HepG2 (cell line): ENCODE results near the gene ICE2. TPM values are rescaled to one million over a fixed set of nuclear protein-coding genes. Genes with fewer than 3 reads are reported as not detected.
A peak's percentile ranks its signal among the peaks of the same experiment; 100 is the strongest.

Experiments used
- ATAC-seq: fragments of 200-7000 bp; cut with Tn5 transposase; 3 replicates; pipeline ENCODE4 v1.9.1; 2020; ENCODE audit warnings: mild to moderate bottlenecking, moderate library complexity
- BruUV-seq: library from RNA; stranded (reverse); fragments of 400-500 nt; replicated peaks from 2 replicates; lab custom pipeline; 2021; lab: Mats Ljungman, UMichigan
- CTCF ChIA-PET: fragments of 300-600 bp; formaldehyde crosslinking; extraction: SDS; loops from one replicate; lab custom pipeline; 2021; ENCODE audit warnings: low total read pairs, inconsistent platforms, low intra/inter-chr PET ratio; lab: Yijun Ruan, JAX
- POLR2A ChIA-PET: fragments of 350-600 bp; sonication (Branson Sonifier 250); formaldehyde crosslinking; loops from one replicate; lab custom pipeline; 2020; ENCODE audit warnings: antibody characterized with exemption, inconsistent platforms; lab: Yijun Ruan, JAX
- DNase-seq: peaks from one replicate; pipeline ENCODE4 v3.0.0-alpha.2; 2015; ENCODE audit warnings: low spot score
- FAIRE-seq: peaks from 3 replicates; lab custom pipeline; 2011; peaks lifted over from hg19 to GRCh38; lab: Jason Lieb, UNC
- H2AFZ ChIP-seq: one replicate; pipeline ENCODE4 v1.6.1; 2011; ENCODE audit warnings: low read length, inconsistent platforms
- H3K27ac ChIP-seq: fragments of 300-600 bp; 3 replicates; pipeline ENCODE4 v1.8.0; 2011; ENCODE audit warnings: mixed run types, mild to moderate bottlenecking, mixed read lengths, low read length, inconsistent platforms; ENCODE audit not compliant: insufficient read depth; ENCODE audit errors: extremely low read length
- H3K27me3 ChIP-seq, 2 experiments: fragments of 200-600 bp in 1 of 2; 2 replicates in 1 of 2; 3 replicates in 1 of 2; pipeline versions ENCODE4 v1.6.0 to v1.8.0; 2011; ENCODE audit warnings: low read length in 2 of 2, mild to moderate bottlenecking in 2 of 2, moderate library complexity in 2 of 2, inconsistent platforms in 1 of 2; ENCODE audit not compliant: insufficient read depth in 2 of 2, control insufficient read depth in 1 of 2
- H3K36me3 ChIP-seq, 2 experiments: fragments of 200-600 bp in 1 of 2; replicated peaks in 1 of 2; 2 replicates in 1 of 2; 3 replicates in 1 of 2; pipeline versions ENCODE4 v1.5.1 to v1.8.0; 2011; ENCODE audit warnings: low read length in 2 of 2, inconsistent platforms in 1 of 2; ENCODE audit not compliant: insufficient read depth in 2 of 2, control insufficient read depth in 1 of 2
- H3K4me1 ChIP-seq: 2 replicates; pipeline ENCODE4 v1.5.1; 2012; ENCODE audit warnings: low read length, inconsistent platforms; ENCODE audit not compliant: insufficient read depth
- H3K4me2 ChIP-seq: 2 replicates; pipeline ENCODE4 v1.6.0; 2011; ENCODE audit warnings: low read depth, low read length, inconsistent platforms
- H3K4me3 ChIP-seq, 3 experiments: fragments of 200-600 bp in 1 of 3; sonication (generic), shearing (Covaris generic) in 1 of 3; replicated peaks in 1 of 3; 2 replicates each; pipeline ENCODE4 v1.5.1; 2011 to 2016; ENCODE audit warnings: low read length in 3 of 3, inconsistent platforms in 2 of 3, low read depth in 2 of 3, mild to moderate bottlenecking in 2 of 3, control low read depth in 1 of 3, mixed read lengths in 1 of 3; ENCODE audit not compliant: insufficient read depth in 1 of 3
- H3K79me2 ChIP-seq: one replicate; pipeline ENCODE4 v1.6.1; 2011; ENCODE audit warnings: low read length, inconsistent platforms; ENCODE audit not compliant: insufficient read depth
- H3K9ac ChIP-seq: 2 replicates; pipeline ENCODE4 v1.6.0; 2011; ENCODE audit warnings: mild to moderate bottlenecking, low read depth, low read length, inconsistent platforms; ENCODE audit not compliant: insufficient read depth
- H3K9me3 ChIP-seq: 2 replicates; pipeline ENCODE4 v1.5.1; 2012; ENCODE audit warnings: mild to moderate bottlenecking, low read length
- H4K20me1 ChIP-seq: 2 replicates; pipeline ENCODE4 v1.6.0; 2011; ENCODE audit warnings: inconsistent platforms, mild to moderate bottlenecking, low read length, moderate library complexity; ENCODE audit not compliant: insufficient read depth
- KLF9 ChIP-seq: IDR thresholded peaks from 2 replicates; pipeline ENCODE4 v1.6.1; 2016; ENCODE audit warnings: low read depth
- RFX1 ChIP-seq: fragments of 450-650 bp; IDR thresholded peaks from 2 replicates; pipeline ENCODE4 v1.6.1; 2017
- STAT6 ChIP-seq: sonication (generic); formaldehyde crosslinking; IDR thresholded peaks from 2 replicates; pipeline ENCODE4 v1.4.0; 2020; ENCODE audit warnings: missing genetic modification reagents, mild to moderate bottlenecking, borderline replicate concordance
- YEATS4 ChIP-seq: sonication (generic); formaldehyde crosslinking; IDR thresholded peaks from 2 replicates; pipeline ENCODE4 v1.4.0; 2020; ENCODE audit warnings: missing genetic modification reagents, borderline replicate concordance
- WGBS: methylation state at CpG from one replicate; pipeline ENCODE4 v1.1.6; 2017; ENCODE audit warnings: low lambda C conversion rate; 5-methylcytosine and 5-hydroxymethylcytosine counted together
- in situ Hi-C: cut with HindIII; loops from 2 replicates; pipeline ENCODE4 v1.10.0; 2017; ENCODE audit warnings: low pct_unique_long_range_greater_than_20kb; ENCODE audit not compliant: extremely low pct_ligation_motif_present
- intact Hi-C: fragments of 100-400 bp; cut with micrococcal nuclease; formaldehyde crosslinking; loops from one replicate; pipeline ENCODE4 v1.10.0; 2022; ENCODE audit not compliant: unreplicated experiment
- polyA plus RNA-seq, 8 experiments: library from polyadenylated mRNA; depleted of rRNA in 3 of 8; stranded (reverse) in 7 of 8; unstranded in 1 of 8; fragments of >200 nt; fragmentation: Illumina TruSeq in 4 of 8; extraction: Trizol in 4 of 8; gene quantifications; 2 replicates each; pipeline versions ENCODE4 v1.2.1 to v1.2.3, GENCODE V29; 2011 to 2016; ENCODE audit warnings: low read depth in 4 of 8, missing spikeins in 1 of 8, mixed read lengths in 1 of 8; ENCODE audit not compliant: insufficient read depth in 1 of 8
- total RNA-seq, 5 experiments: library from RNA; depleted of rRNA; stranded (reverse); fragments of >200 nt; fragmentation: Illumina TruSeq; extraction: Trizol; gene quantifications; 2 replicates each; pipeline ENCODE4 v1.2.3, GENCODE V29; 2016; ENCODE audit warnings: low read depth in 1 of 5

The ICE2 gene
- total and polyA plus RNA-seq, 2 of the 13 experiments (the other 11 are each of a cell fraction or from before 2014, with no cell fraction given), result 24.8 to 26.4 TPM

GRCh38 chr15:60392601-60392985 is 86.3 kb downstream of the ICE2 start:
- TF ChIP-seq YEATS4 (CRISPR knock-in tag) (0 out of 2 replicates have a peak, but pooled peaks have one; percentile 2), RFX1 (peak; percentile 26; the same call in 1 of the 2 replicates), STAT6 (CRISPR knock-in tag) (no peak), KLF9 (CRISPR knock-in tag) (0 out of 2 replicates have a peak, but pooled peaks have one; percentile 11)
- Histone ChIP-seq H3K36me3 (peaks cover under 1 to 12% of the 10 kb centered on the region in 2 experiments; a peak in 4 of 5 replicates), H3K27me3 (no peaks in the 10 kb centered on the region), H3K79me2 (peaks cover 75% of the 10 kb centered on the region), H2AFZ (no peak overlapping the region), H3K27ac (peak overlapping the region; percentile 96), H3K4me2 (peak overlapping the region; percentile 59), H3K9ac (peak overlapping the region; percentile 79), H4K20me1 (no peaks in the 10 kb centered on the region), H3K4me3 (peak overlapping the region in 1 of 3 experiments; percentile 15; a peak in 1 of 6 replicates), H3K4me1 (peaks cover 92% of the 10 kb centered on the region), H3K9me3 (no peaks in the 10 kb centered on the region)
- in situ Hi-C loops, result no loop called here
- intact Hi-C loops, result loop anchor here (5.0 kb wide), 2 partner anchors 50 to 85 kb away; partner anchors contain the start of gene ICE2
- DNase-seq (peak; percentile 77), ATAC-seq (peak; percentile 62), FAIRE-seq (no peak)
- 11% methylated on average over 3 of the region's 3 CpGs for WGBS
- TSS peak; percentile 40 for BruUV-seq
- ChIA-PET POLR2A (interaction anchor here (0.9 to 6.1 kb wide), 9 partner anchors 10 to 85 kb away, joined by 3 to 117 read pairs (median 4); no protein-coding TSS in a partner anchor), CTCF (interaction anchor here (0.6 kb wide), 1 partner anchor 10 kb away, joined by 3 read pairs; no protein-coding TSS in a partner anchor)
